ENCODE measurements around the gene ZNF407.

ZNF407 gene

GRCh38 chr18:74914648-74915047, 317.0 kb downstream of the ZNF407 start:
- no peaks in the 10 kb centered on the region for H4K20me1 ChIP-seq (ENCODE audit: low read depth, low read length)
- no peak for TF ChIP-seq EZH2phosphoT487 (conservative IDR thresholded peaks at IDR 0.05; ENCODE audit: low read length)
- no peak for TF ChIP-seq CTCF (IDR thresholded peaks at IDR 0.05; ENCODE audit: insufficient read depth, low read length, poor library complexity, severe bottlenecking)
- no peaks in the 10 kb centered on the region for H3F3A ChIP-seq (ENCODE audit: insufficient read depth)
- H3K9me2 ChIP-seq (replicated peaks; ENCODE audit: insufficient read depth, low read length), result no peaks in the 10 kb centered on the region
- H3K36me3 ChIP-seq (ENCODE audit: low read length), result no peaks in the 10 kb centered on the region
- H3K27ac ChIP-seq (ENCODE audit: low read depth, low read length), result no peak overlapping the region
- H3K4me2 ChIP-seq (ENCODE audit: low read depth, low read length, poor library complexity, severe bottlenecking), result no peak overlapping the region
- H3K27me3 ChIP-seq (ENCODE audit: low read length), result no peaks in the 10 kb centered on the region
- H3K9ac ChIP-seq (ENCODE audit: low read length), result no peak overlapping the region
- H2AFZ ChIP-seq (ENCODE audit: low read depth, low read length, severe bottlenecking), result no peak overlapping the region
- no peaks in the 10 kb centered on the region for H3K9me3 ChIP-seq (ENCODE audit: insufficient read depth, low read length)
- H3K79me2 ChIP-seq (ENCODE audit: insufficient read depth, low read length), result no peaks in the 10 kb centered on the region
- H3K4me3 ChIP-seq (ENCODE audit: insufficient read depth, low read length, poor library complexity, severe bottlenecking), result no peak overlapping the region

- H3K9ac ChIP-seq (ENCODE audit: low read length), result no peak overlapping the region
- no peaks in the 10 kb centered on the region for H3K9me3 ChIP-seq (ENCODE audit: insufficient read depth, low read length)
- no peak for TF ChIP-seq EZH2phosphoT487 (conservative IDR thresholded peaks at IDR 0.05; ENCODE audit: low read length)
- no peak for TF ChIP-seq CTCF (IDR thresholded peaks at IDR 0.05; ENCODE audit: insufficient read depth, low read length, poor library complexity, severe bottlenecking)
- no peaks in the 10 kb centered on the region for H3K9me2 ChIP-seq (replicated peaks; ENCODE audit: insufficient read depth, low read length)
- no peaks in the 10 kb centered on the region for H4K20me1 ChIP-seq (ENCODE audit: low read depth, low read length)
- H3K4me2 ChIP-seq (ENCODE audit: low read depth, low read length, poor library complexity, severe bottlenecking), result no peak overlapping the region
- H3K36me3 ChIP-seq (ENCODE audit: low read length), result no peaks in the 10 kb centered on the region
- no peak overlapping the region for H3K4me3 ChIP-seq (ENCODE audit: insufficient read depth, low read length, poor library complexity, severe bottlenecking)
- H3K27ac ChIP-seq (ENCODE audit: low read depth, low read length), result no peak overlapping the region
- no peak overlapping the region for H2AFZ ChIP-seq (ENCODE audit: low read depth, low read length, severe bottlenecking)
- no peaks in the 10 kb centered on the region for H3F3A ChIP-seq (ENCODE audit: insufficient read depth)
- H3K27me3 ChIP-seq (ENCODE audit: low read length), result no peaks in the 10 kb centered on the region
- no peaks in the 10 kb centered on the region for H3K79me2 ChIP-seq (ENCODE audit: insufficient read depth, low read length)
Observed at GRCh38 chr18:74916773-74917393, 319.2 kb downstream of the ZNF407 start.

- H3F3A ChIP-seq (ENCODE audit: insufficient read depth), result no peaks in the 10 kb centered on the region
- H3K4me3 ChIP-seq (ENCODE audit: insufficient read depth, low read length, poor library complexity, severe bottlenecking), result no peak overlapping the region
- no peaks in the 10 kb centered on the region for H3K9me3 ChIP-seq (ENCODE audit: insufficient read depth, low read length)
- no peak overlapping the region for H2AFZ ChIP-seq (ENCODE audit: low read depth, low read length, severe bottlenecking)
- H3K9ac ChIP-seq (ENCODE audit: low read length), result no peak overlapping the region
- no peak overlapping the region for H3K4me2 ChIP-seq (ENCODE audit: low read depth, low read length, poor library complexity, severe bottlenecking)
- no peaks in the 10 kb centered on the region for H3K27me3 ChIP-seq (ENCODE audit: low read length)
- no peaks in the 10 kb centered on the region for H3K36me3 ChIP-seq (ENCODE audit: low read length)
- no peaks in the 10 kb centered on the region for H4K20me1 ChIP-seq (ENCODE audit: low read depth, low read length)
- H3K9me2 ChIP-seq (replicated peaks; ENCODE audit: insufficient read depth, low read length), result no peaks in the 10 kb centered on the region
- no peak overlapping the region for H3K27ac ChIP-seq (ENCODE audit: low read depth, low read length)
- no peaks in the 10 kb centered on the region for H3K79me2 ChIP-seq (ENCODE audit: insufficient read depth, low read length)
- TF ChIP-seq EZH2phosphoT487 (conservative IDR thresholded peaks at IDR 0.05; ENCODE audit: low read length) (no peak), CTCF (IDR thresholded peaks at IDR 0.05; ENCODE audit: insufficient read depth, low read length, poor library complexity, severe bottlenecking) (no peak)
Observed at GRCh38 chr18:74918276-74918790, 320.7 kb downstream of the ZNF407 start.
